ENCODE measurements around the gene RRP8. TPM values are rescaled to one million over a fixed set of nuclear protein-coding genes. Genes with fewer than 3 reads are reported as not detected.

The RRP8 gene
- total RNA-seq, 1 donor from 2014 or later, result 23.9 TPM

DNA sequence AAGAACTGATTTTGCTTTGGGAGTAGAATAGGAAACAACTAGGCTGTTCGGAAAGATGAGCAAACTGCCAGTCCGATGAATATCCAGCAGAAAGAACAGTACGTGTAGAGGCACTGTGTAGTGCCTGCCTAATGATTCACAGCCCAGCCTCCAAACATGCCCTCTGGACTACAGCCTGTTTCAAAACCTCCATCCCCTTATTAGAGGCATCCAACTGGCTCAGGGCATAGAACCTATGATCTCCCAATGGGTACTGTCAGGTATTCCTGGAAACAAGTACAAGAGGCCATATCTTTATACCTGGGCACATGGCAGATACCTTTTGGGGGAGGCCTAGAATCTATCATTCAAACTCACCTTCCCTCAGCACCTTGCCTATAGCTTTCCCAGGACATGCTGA, 4.9 kb downstream of the RRP8 start:
- peaks cover 44% of the 10 kb centered on the region for H3K36me3 ChIP-seq (ENCODE audit: insufficient read depth, low read length)
- TF ChIP-seq EZH2 (IDR thresholded peaks at IDR 0.05; ENCODE audit: insufficient read depth, low read length), result no peak
- H3K9me3 ChIP-seq (ENCODE audit: insufficient read depth, low read depth, low read length), result no peaks in the 10 kb centered on the region
- peaks cover 11% of the 10 kb centered on the region for H3K4me1 ChIP-seq (ENCODE audit: insufficient read depth, low read length)
- DNase-seq (ENCODE audit: low read depth), result no peak
- H3K9ac ChIP-seq (ENCODE audit: low read length), result no peak overlapping the region
- H3K9me3 Mint-ChIP-seq (ENCODE audit: unreplicated experiment), result no peaks in the 10 kb centered on the region
- no peaks in the 10 kb centered on the region for H3K27me3 ChIP-seq (ENCODE audit: insufficient read depth, low read length)
- H3K4me1 Mint-ChIP-seq (ENCODE audit: low read depth, unreplicated experiment), result peaks cover 14% of the 10 kb centered on the region
- peaks cover 23% of the 10 kb centered on the region for H3K36me3 Mint-ChIP-seq (ENCODE audit: low read depth, unreplicated experiment)
- no peak overlapping the region for H3K27ac Mint-ChIP-seq (ENCODE audit: unreplicated experiment)
- no peak overlapping the region for H3K27ac ChIP-seq (ENCODE audit: low read depth, low read length)
- H3K4me2 ChIP-seq (ENCODE audit: low read length), result no peak overlapping the region
- H3K79me2 ChIP-seq (ENCODE audit: insufficient read depth, low read length), result peaks cover 67% of the 10 kb centered on the region
- no peak for FAIRE-seq
- no peak overlapping the region for H3K4me3 Mint-ChIP-seq (ENCODE audit: unreplicated experiment)
- no peaks in the 10 kb centered on the region for H3K27me3 Mint-ChIP-seq (ENCODE audit: low read depth, unreplicated experiment)
- H3K4me3 ChIP-seq (ENCODE audit: insufficient read depth, low read depth, low read length), result no peak overlapping the region
- peaks cover 62% of the 10 kb centered on the region for H4K20me1 ChIP-seq (ENCODE audit: insufficient read depth, low read length)
- H2AFZ ChIP-seq (ENCODE audit: low read depth, low read length), result no peak overlapping the region

GRCh38 chr11:6596239-6596877, 7.1 kb downstream of the RRP8 start:
- peaks cover 29% of the 10 kb centered on the region for H3K36me3 Mint-ChIP-seq (ENCODE audit: low read depth, unreplicated experiment)

GRCh38 chr11:6594142-6594768, 9.2 kb downstream of the RRP8 start:
- Histone ChIP-seq H3K4me1 (ENCODE audit: insufficient read depth, low read length) (no peaks in the 10 kb centered on the region), H3K4me3 (ENCODE audit: insufficient read depth, low read depth, low read length) (no peak overlapping the region), H3K27me3 (ENCODE audit: insufficient read depth, low read length) (no peaks in the 10 kb centered on the region), H4K20me1 (ENCODE audit: insufficient read depth, low read length) (peaks cover 23% of the 10 kb centered on the region), H3K79me2 (ENCODE audit: insufficient read depth, low read length) (peaks cover 24% of the 10 kb centered on the region), H3K9me3 (ENCODE audit: insufficient read depth, low read depth, low read length) (no peaks in the 10 kb centered on the region), H3K36me3 (ENCODE audit: insufficient read depth, low read length) (peaks cover 40% of the 10 kb centered on the region), H3K27ac (ENCODE audit: low read depth, low read length) (no peak overlapping the region), H3K4me2 (ENCODE audit: low read length) (no peak overlapping the region), H2AFZ (ENCODE audit: low read depth, low read length) (no peak overlapping the region), H3K9ac (ENCODE audit: low read length) (no peak overlapping the region)
- H3K9me3 Mint-ChIP-seq (ENCODE audit: unreplicated experiment), result no peaks in the 10 kb centered on the region
- no peak overlapping the region for H3K4me3 Mint-ChIP-seq (ENCODE audit: unreplicated experiment)
- no peaks in the 10 kb centered on the region for H3K27me3 Mint-ChIP-seq (ENCODE audit: low read depth, unreplicated experiment)
- DNase-seq (ENCODE audit: low read depth) (no peak), FAIRE-seq (no peak)
- H3K36me3 Mint-ChIP-seq (ENCODE audit: low read depth, unreplicated experiment), result peaks cover 23% of the 10 kb centered on the region
- peaks cover 6% of the 10 kb centered on the region for H3K4me1 Mint-ChIP-seq (ENCODE audit: low read depth, unreplicated experiment)
- no peak overlapping the region for H3K27ac Mint-ChIP-seq (ENCODE audit: unreplicated experiment)
- TF ChIP-seq, protein P1, sequence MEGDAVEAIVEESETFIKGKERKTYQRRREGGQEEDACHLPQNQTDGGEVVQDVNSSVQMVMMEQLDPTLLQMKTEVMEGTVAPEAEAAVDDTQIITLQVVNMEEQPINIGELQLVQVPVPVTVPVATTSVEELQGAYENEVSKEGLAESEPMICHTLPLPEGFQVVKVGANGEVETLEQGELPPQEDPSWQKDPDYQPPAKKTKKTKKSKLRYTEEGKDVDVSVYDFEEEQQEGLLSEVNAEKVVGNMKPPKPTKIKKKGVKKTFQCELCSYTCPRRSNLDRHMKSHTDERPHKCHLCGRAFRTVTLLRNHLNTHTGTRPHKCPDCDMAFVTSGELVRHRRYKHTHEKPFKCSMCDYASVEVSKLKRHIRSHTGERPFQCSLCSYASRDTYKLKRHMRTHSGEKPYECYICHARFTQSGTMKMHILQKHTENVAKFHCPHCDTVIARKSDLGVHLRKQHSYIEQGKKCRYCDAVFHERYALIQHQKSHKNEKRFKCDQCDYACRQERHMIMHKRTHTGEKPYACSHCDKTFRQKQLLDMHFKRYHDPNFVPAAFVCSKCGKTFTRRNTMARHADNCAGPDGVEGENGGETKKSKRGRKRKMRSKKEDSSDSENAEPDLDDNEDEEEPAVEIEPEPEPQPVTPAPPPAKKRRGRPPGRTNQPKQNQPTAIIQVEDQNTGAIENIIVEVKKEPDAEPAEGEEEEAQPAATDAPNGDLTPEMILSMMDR (IDR thresholded peaks at IDR 0.05; ENCODE audit: insufficient read depth, low read depth, low read length), result no peak
- TF ChIP-seq EZH2 (IDR thresholded peaks at IDR 0.05; ENCODE audit: insufficient read depth, low read length), result no peak

More at GRCh38 chr11:6596239-6596877, 7.1 kb downstream of the RRP8 start:
- Mint-ChIP-seq H3K4me3 (ENCODE audit: unreplicated experiment) (no peak overlapping the region), H3K27ac (ENCODE audit: unreplicated experiment) (no peak overlapping the region), H3K27me3 (ENCODE audit: low read depth, unreplicated experiment) (no peaks in the 10 kb centered on the region), H3K9me3 (ENCODE audit: unreplicated experiment) (no peaks in the 10 kb centered on the region), H3K4me1 (ENCODE audit: low read depth, unreplicated experiment) (peaks cover 6% of the 10 kb centered on the region)
- Histone ChIP-seq H4K20me1 (ENCODE audit: insufficient read depth, low read length) (peaks cover 44% of the 10 kb centered on the region), H3K4me3 (ENCODE audit: insufficient read depth, low read depth, low read length) (no peak overlapping the region), H3K36me3 (ENCODE audit: insufficient read depth, low read length) (peaks cover 54% of the 10 kb centered on the region), H3K4me2 (ENCODE audit: low read length) (no peak overlapping the region), H3K9ac (ENCODE audit: low read length) (no peak overlapping the region), H3K27ac (ENCODE audit: low read depth, low read length) (no peak overlapping the region), H3K9me3 (ENCODE audit: insufficient read depth, low read depth, low read length) (no peaks in the 10 kb centered on the region), H3K27me3 (ENCODE audit: insufficient read depth, low read length) (no peaks in the 10 kb centered on the region), H3K79me2 (ENCODE audit: insufficient read depth, low read length) (peaks cover 45% of the 10 kb centered on the region), H2AFZ (ENCODE audit: low read depth, low read length) (no peak overlapping the region), H3K4me1 (ENCODE audit: insufficient read depth, low read length) (no peaks in the 10 kb centered on the region)
- FAIRE-seq (no peak), DNase-seq (ENCODE audit: low read depth) (no peak)
- TF ChIP-seq, protein P1 (IDR thresholded peaks at IDR 0.05; ENCODE audit: insufficient read depth, low read depth, low read length), result no peak
- TF ChIP-seq EZH2 (IDR thresholded peaks at IDR 0.05; ENCODE audit: insufficient read depth, low read length), result no peak
